Upper lobe of right lung (tissue), 1 donor: ENCODE results near the gene AMBP. TPM values are rescaled to one million over a fixed set of nuclear protein-coding genes. Genes with fewer than 3 reads are reported as not detected.
A peak's percentile ranks its signal among the peaks of the same experiment; 100 is the strongest.

Experiments
- ATAC-seq: fragments of 200-7000 bp; cut with Tn5 transposase; one replicate; pipeline ENCODE4 v1.9.1; 2020; ENCODE audit warnings: mild to moderate bottlenecking, moderate library complexity
- DNase-seq: peaks from one replicate; pipeline ENCODE4 v3.0.0-alpha.2; 2020
- H3K27ac ChIP-seq: fragments of 200-600 bp; one replicate; pipeline ENCODE4 v1.8.0; 2022
- H3K27me3 ChIP-seq: fragments of 200-600 bp; one replicate; pipeline ENCODE4 v1.8.0; 2022; ENCODE audit warnings: mild to moderate bottlenecking
- H3K36me3 ChIP-seq: fragments of 200-600 bp; one replicate; pipeline ENCODE4 v1.8.0; 2022
- H3K4me1 ChIP-seq: fragments of 200-600 bp; one replicate; pipeline ENCODE4 v1.8.0; 2022
- H3K4me3 ChIP-seq: fragments of 200-600 bp; one replicate; pipeline ENCODE4 v1.8.0; 2022; ENCODE audit warnings: mild to moderate bottlenecking
- H3K9me3 ChIP-seq: fragments of 200-600 bp; one replicate; pipeline ENCODE4 v1.8.0; 2022
- CTCF ChIP-seq: fragments of 200-600 bp; IDR thresholded peaks from one replicate; pipeline ENCODE4 v1.8.0; 2022; ENCODE audit warnings: antibody characterized with exemption
- intact Hi-C: fragments of 100-400 bp; cut with DNase I; formaldehyde crosslinking; loops from one replicate; pipeline ENCODE4 v1.11.0; 2022
- total RNA-seq: library from RNA; stranded (reverse); fragmentation: NEBNext Ultra II Directional; extraction: Animal tissue kit (Norgen Biotek cat#: 25700); gene quantifications from one replicate; pipeline ENCODE4 v1.2.1, GENCODE V29; 2021
- donor health status: DM: no; HTN: yes; CAD: no; lungs with severe emphysema.

The AMBP gene
- total RNA-seq, 1 donor from 2014 or later: 0.67 TPM

- intact Hi-C loops: no loop called here
- peak; percentile 90 for TF ChIP-seq CTCF
These were observed 30.1 kb upstream of the AMBP start for GRCh38 chr9:114108016-114108833.

GRCh38 chr9:114107286-114108001 lies 29.3 kb upstream of the AMBP start:
- Histone ChIP-seq H3K4me1 (no peaks in the 10 kb centered on the region), H3K27ac (no peak overlapping the region), H3K27me3 (peaks cover 4% of the 10 kb centered on the region), H3K4me3 (no peak overlapping the region), H3K9me3 (no peaks in the 10 kb centered on the region), H3K36me3 (no peaks in the 10 kb centered on the region)
- TF ChIP-seq CTCF: no peak
- ATAC-seq: no peak
- intact Hi-C loops: no loop called here
- peak; percentile 34 for DNase-seq

More at GRCh38 chr9:114108016-114108833, 30.1 kb upstream of the AMBP start:
- Histone ChIP-seq H3K36me3 (no peaks in the 10 kb centered on the region), H3K27me3 (peaks cover under 1% of the 10 kb centered on the region), H3K4me1 (no peaks in the 10 kb centered on the region), H3K4me3 (no peak overlapping the region), H3K9me3 (no peaks in the 10 kb centered on the region), H3K27ac (no peak overlapping the region)
- ATAC-seq (peak; percentile 99), DNase-seq (peak; percentile 90)

- Histone ChIP-seq H3K27me3 (peaks cover 4% of the 10 kb centered on the region), H3K9me3 (no peaks in the 10 kb centered on the region), H3K4me1 (no peaks in the 10 kb centered on the region), H3K27ac (no peak overlapping the region), H3K36me3 (no peaks in the 10 kb centered on the region), H3K4me3 (no peak overlapping the region)
- DNase-seq: no peak
- ATAC-seq: no peak
- TF ChIP-seq CTCF: no peak
- intact Hi-C loops: no loop called here
These were observed 27.1 kb upstream of the AMBP start for GRCh38 chr9:114105236-114105635.

- DNase-seq (no peak), ATAC-seq (no peak)
- Histone ChIP-seq H3K27ac (no peak overlapping the region), H3K9me3 (no peaks in the 10 kb centered on the region), H3K4me3 (no peak overlapping the region), H3K36me3 (no peaks in the 10 kb centered on the region), H3K27me3 (peaks cover 9% of the 10 kb centered on the region), H3K4me1 (peaks cover 6% of the 10 kb centered on the region)
- intact Hi-C loops: no loop called here
- no peak for TF ChIP-seq CTCF
These were observed 24.4 kb upstream of the AMBP start for GRCh38 chr9:114102484-114102883.

GRCh38 chr9:114100536-114100935 lies 22.4 kb upstream of the AMBP start:
- Histone ChIP-seq H3K27ac (no peak overlapping the region), H3K4me3 (no peak overlapping the region), H3K27me3 (peaks cover 19% of the 10 kb centered on the region), H3K9me3 (no peaks in the 10 kb centered on the region), H3K36me3 (no peaks in the 10 kb centered on the region), H3K4me1 (peaks cover 6% of the 10 kb centered on the region)
- ATAC-seq (no peak), DNase-seq (peak; percentile 1)
- intact Hi-C loops: no loop called here
- no peak for TF ChIP-seq CTCF
